Stimulated activated memory B cell treated with anti-CD40 and anti-IgM and Interleukin-4, amounts not matched to agents 10 μg/mL and 1 μg/mL and 100 μg/mL, for 72 hours (primary cell): Measurements from ENCODE around the gene CDC45.
"Not testable (repeated sequence)": the region's sequence is repeated elsewhere in the genome, so short reads cannot be mapped to it uniquely, and the experiment has no call there.

Experiments
- ATAC-seq: fragments of 150-1000 bp; cut with Tn5 transposase; 2 replicates; pipeline ENCODE4 v1.10.0; 2021
- H3K27ac Mint-ChIP-seq: one replicate; pipeline ENCODE4 v1.8.0; 2022; ENCODE audit warnings: mild to moderate bottlenecking, mixed read lengths
- H3K27me3 Mint-ChIP-seq: one replicate; pipeline ENCODE4 v1.8.0; 2022; ENCODE audit warnings: mixed read lengths
- H3K36me3 Mint-ChIP-seq: one replicate; pipeline ENCODE4 v1.8.0; 2022; ENCODE audit warnings: mixed read lengths
- H3K4me1 Mint-ChIP-seq: one replicate; pipeline ENCODE4 v1.8.0; 2022; ENCODE audit warnings: mixed read lengths
- H3K4me3 Mint-ChIP-seq: one replicate; pipeline ENCODE4 v1.8.0; 2022; ENCODE audit warnings: mild to moderate bottlenecking, moderate library complexity, mixed read lengths
- H3K9me3 Mint-ChIP-seq: one replicate; pipeline ENCODE4 v1.8.0; 2022; ENCODE audit warnings: mixed read lengths

Gene CDC45, protein sequence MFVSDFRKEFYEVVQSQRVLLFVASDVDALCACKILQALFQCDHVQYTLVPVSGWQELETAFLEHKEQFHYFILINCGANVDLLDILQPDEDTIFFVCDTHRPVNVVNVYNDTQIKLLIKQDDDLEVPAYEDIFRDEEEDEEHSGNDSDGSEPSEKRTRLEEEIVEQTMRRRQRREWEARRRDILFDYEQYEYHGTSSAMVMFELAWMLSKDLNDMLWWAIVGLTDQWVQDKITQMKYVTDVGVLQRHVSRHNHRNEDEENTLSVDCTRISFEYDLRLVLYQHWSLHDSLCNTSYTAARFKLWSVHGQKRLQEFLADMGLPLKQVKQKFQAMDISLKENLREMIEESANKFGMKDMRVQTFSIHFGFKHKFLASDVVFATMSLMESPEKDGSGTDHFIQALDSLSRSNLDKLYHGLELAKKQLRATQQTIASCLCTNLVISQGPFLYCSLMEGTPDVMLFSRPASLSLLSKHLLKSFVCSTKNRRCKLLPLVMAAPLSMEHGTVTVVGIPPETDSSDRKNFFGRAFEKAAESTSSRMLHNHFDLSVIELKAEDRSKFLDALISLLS

DNA sequence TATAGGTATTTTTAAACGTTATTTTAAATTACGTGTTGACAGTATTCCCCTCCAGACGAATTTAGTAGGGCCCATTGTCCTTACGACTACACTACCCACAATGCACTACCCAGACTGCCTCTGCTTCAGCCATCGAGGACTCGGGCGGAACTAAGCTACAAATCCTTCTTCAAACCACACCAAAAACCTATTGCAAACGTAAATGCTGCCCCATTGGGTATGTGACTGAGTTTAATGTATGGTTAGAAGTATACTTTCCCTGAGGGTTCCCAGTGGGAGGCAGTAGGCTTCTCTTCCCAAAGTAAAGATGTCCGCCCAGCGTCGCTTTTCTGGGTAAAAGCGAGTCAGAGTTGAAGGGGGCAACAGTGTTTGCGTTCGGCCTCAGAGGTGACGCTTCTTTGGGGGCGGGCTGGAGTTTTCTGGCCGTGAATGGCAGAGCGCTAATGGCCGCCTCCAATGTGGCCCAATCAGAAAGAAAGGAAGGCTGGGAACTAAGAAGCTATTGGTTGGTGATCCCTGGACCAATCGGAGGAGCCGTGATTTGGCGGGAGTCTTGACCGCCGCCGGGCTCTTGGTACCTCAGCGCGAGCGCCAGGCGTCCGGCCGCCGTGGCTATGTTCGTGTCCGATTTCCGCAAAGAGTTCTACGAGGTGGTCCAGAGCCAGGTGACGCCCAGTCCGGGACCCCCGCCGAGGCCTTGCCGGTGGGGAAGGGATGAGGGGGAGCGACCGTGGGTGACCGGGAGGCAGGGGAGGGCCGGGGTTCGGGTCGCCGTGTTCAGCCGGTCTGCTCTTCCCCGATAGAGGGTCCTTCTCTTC, at the start of gene CDC45:
Gene CDC45 (plus strand): TSS at position 566 of the 818 bp plus-strand sequence. CDS start 49 bp downstream, at position 615.
- H3K9me3 Mint-ChIP-seq: no peaks in the 10 kb centered on the region
- peak within 1 kb of the TSS; percentile 87 for H3K4me3 Mint-ChIP-seq
- ATAC-seq: peak; percentile 97
- H3K27me3 Mint-ChIP-seq: no peaks in the 10 kb centered on the region
- peak within 1 kb of the TSS; percentile 100 for H3K27ac Mint-ChIP-seq
- peaks cover 40% of the 10 kb centered on the region for H3K4me1 Mint-ChIP-seq
- H3K36me3 Mint-ChIP-seq: peaks cover 9% of the 10 kb centered on the region

DNA sequence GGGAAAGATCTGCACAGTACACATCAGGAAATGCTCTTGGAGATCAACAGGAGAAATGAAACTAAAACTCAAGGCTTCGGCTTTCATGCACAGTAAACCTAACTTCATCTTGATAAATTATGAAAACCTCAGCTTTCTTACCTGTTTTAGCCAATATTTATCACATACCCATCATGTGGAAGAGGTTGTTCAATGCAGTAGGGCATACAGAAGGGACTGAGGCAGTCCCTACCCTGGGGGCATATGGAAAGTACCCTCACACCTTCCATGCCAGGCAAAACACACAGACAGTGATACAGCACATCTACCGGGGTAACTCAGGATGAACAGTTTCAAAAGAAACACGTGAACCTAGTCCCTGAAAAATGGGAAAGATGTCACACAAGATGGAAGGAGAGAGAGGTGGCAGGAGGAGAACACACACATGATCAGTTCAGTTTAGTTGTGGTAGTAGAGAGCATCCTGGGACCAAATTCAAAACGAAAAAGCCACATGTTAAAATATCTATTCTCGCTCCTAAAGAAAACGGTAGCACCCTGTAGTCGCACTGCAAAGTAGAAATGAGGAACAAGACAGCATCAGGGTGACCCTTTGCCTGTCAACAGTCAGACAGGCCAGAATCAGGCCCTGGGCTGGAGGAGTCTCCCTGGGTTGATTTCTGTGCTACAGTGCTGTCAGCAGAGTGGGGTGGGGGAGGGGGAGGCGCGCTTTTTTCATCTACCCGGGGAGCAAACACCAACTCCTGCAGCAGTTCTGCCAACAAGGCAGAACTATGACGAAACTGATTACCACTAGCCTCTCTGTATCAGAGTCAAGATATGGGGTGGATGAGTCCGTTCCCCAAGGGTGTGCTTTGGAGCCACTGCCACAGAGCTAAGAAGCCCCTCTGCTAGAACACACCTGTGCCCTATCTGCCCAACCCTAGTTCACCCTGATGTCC, 49.5 kb upstream of the CDC45 start:
- no peak for ATAC-seq
- peaks cover 69% of the 10 kb centered on the region for H3K4me1 Mint-ChIP-seq

DNA sequence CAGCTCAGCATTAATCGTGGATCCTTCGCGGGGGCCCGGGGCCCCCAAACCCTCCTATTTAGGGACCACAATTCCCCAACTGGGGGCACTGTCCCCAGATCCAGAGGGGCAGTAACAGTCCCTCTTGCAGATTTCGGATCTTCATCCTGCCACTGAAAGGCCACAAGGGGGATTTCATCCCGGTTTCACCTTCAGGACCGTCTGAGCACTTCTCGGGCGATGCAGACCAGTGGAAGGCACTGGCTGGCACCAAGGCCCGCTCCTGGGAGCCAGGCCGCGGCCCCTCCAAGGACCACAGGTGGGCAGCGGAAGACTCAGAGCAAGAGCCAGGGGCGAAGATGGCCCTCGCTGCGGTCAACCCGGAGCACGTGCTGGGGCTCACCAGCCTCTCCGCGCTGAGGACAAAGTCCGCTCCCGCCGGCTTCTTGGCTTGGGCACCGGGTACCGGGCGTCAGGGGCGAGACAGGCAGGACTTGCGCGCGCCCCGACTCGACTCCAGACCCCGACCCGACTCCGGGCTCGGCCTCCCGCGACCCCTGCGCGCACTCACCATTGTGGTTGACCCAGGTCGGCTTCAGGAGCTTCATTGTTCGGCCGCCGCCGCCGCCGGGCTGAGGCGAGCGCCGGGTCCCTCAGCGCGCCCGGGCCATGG, 48.7 kb upstream of the CDC45 start:
- Mint-ChIP-seq H3K36me3 (peaks cover 14% of the 10 kb centered on the region), H3K27me3 (no peaks in the 10 kb centered on the region), H3K27ac (peak overlapping the region; percentile 97), H3K4me1 (peaks cover 71% of the 10 kb centered on the region), H3K9me3 (no peaks in the 10 kb centered on the region), H3K4me3 (peak overlapping the region; percentile 96)
- no peak for ATAC-seq

More for the DNA sequence above, 49.5 kb upstream of the CDC45 start:
- Mint-ChIP-seq H3K27ac (peak overlapping the region; percentile 97), H3K9me3 (no peaks in the 10 kb centered on the region), H3K27me3 (no peaks in the 10 kb centered on the region), H3K36me3 (peaks cover 10% of the 10 kb centered on the region), H3K4me3 (peak overlapping the region; percentile 96)

DNA sequence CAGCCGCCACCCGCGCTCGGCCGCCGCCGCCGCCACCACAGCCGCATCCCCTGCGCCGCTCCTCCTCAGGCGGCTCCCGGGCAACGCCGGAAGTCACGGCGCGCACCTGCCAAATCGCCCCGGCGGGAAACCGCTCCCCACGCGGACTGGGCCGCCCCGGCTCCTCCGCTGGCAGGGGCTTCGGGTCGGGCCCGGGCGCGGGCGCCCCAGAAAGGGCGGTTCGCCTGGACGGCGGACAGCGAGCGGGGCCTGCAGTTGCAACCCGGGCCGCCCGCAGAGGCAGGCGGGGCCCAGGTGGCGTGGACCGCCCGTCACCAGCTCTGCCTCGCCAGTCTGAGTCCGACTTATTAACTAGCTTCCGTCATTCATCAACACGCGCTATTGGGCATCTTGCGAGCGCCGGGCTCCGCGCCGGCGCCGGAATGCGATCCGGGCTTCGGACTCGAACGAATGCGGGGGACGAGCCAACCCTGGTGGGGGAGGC, 48.0 kb upstream of the CDC45 start, which contains the start of gene HIRA:
Gene HIRA (minus strand): TSS at position 85 of the 484 bp plus-strand sequence. CDS start 257 bp downstream, outside the sequence.
- H3K27me3 Mint-ChIP-seq: no peaks in the 10 kb centered on the region
- peak; percentile 76 for ATAC-seq
- peak within 1 kb of the TSS; percentile 96 for H3K4me3 Mint-ChIP-seq
- peak within 1 kb of the TSS; percentile 97 for H3K27ac Mint-ChIP-seq
- peaks cover 68% of the 10 kb centered on the region for H3K4me1 Mint-ChIP-seq
- H3K9me3 Mint-ChIP-seq: no peaks in the 10 kb centered on the region
- H3K36me3 Mint-ChIP-seq: peaks cover 7% of the 10 kb centered on the region

DNA sequence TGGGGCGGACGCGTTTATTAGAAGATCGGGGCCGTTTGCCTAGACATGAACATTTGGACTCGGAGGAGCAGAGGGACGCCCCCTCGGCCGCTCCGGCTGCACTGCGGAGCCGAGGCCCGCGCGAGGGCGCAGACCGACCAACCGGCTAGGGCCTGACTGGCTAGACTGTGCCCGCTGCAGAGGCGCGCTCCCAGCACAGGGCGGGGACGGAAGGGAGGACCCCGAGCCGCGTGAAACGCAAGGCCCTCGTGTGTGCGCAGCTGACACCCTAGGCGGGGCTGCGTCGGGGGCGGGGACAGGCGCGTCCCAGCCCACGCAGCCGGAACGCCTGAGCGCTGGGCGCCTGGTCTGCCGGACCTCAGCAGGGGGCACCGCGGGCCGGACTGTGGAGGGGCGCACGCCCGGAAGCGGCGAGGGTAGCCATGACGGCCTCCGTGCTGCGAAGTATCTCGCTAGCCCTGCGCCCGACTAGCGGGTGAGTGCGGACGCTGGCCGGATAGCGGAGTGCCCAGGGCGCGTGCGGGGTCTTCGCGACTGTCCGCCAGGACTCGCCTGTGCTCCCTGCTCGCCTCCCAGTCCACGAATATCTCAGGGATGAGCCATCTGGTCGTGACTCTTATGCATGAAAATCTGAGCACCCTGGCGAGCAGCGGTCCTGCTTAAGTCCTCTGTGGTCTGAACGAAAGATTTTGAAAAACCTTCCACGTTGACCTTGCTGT, 47.4 kb upstream of the CDC45 start, which contains the start of gene MRPL40:
Gene MRPL40 (plus strand): TSS at position 413 of the 719 bp plus-strand sequence. CDS start 10 bp downstream, at position 423.
- peak within 1 kb of the TSS; percentile 96 for H3K4me3 Mint-ChIP-seq
- H3K9me3 Mint-ChIP-seq: no peaks in the 10 kb centered on the region
- H3K27ac Mint-ChIP-seq: peak within 1 kb of the TSS; percentile 97
- H3K4me1 Mint-ChIP-seq: peaks cover 65% of the 10 kb centered on the region
- peak; percentile 97 for ATAC-seq
- H3K27me3 Mint-ChIP-seq: no peaks in the 10 kb centered on the region
- peaks cover 7% of the 10 kb centered on the region for H3K36me3 Mint-ChIP-seq

DNA sequence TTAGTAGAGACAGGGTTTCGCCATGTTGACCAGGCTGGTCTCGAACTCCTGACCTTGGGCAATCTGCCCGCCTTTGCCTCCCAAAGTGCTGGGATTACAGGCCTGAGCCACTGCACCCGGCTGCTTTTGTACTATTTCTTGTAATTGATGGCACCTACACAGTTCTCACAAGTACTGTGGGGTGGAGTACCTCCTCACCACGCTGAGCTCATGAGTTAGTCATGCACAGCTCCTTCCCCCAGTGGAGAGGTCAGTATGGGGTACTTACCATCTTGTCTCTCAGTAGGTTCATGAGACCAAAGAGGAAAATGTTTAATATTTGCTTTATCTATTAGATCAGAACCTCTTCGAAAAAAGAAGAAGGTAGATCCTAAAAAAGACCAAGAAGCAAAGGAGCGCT, 45.3 kb upstream of the CDC45 start:
- Mint-ChIP-seq H3K4me1 (peaks cover 53% of the 10 kb centered on the region), H3K27ac (peak overlapping the region; percentile 97), H3K36me3 (peaks cover 13% of the 10 kb centered on the region), H3K9me3 (no peaks in the 10 kb centered on the region), H3K27me3 (no peaks in the 10 kb centered on the region), H3K4me3 (peak overlapping the region; percentile 60)
- ATAC-seq: no peak

DNA sequence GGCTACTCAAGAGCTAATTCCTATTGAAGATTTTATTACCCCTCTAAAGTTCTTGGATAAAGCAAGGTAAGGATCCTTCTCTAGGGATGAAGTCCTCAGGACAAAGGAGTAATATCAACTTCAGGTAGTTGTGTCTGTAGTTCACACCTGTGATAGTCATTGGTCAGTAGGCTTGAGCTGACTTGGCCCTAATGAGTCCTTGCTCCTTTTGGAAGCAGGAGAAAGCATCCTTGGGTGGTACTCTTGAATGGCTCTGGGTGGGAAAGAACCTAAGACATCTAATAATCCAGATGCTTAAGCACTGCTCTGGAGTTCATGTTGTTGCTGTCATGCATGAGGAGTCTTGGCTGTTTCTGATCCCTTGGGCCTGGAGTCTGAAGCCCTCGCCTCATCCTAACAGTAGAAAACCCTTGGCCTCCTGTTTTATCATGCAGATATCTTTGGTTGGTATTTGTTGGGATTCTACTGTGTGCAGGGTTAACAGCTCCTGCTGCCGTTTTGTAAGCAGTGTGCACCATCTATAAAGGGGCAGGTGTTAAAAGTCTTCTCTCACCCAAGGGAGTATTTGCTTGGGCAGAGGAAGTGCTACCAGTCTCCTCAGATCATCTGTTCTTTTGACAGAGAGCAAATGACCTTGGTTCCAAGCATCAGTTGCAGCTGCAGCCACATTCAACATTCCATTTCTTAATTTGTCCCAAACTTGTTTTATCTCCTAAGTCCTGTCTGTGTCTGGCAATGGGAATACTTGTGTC, 44.7 kb upstream of the CDC45 start:
- no peak for ATAC-seq
- no peak overlapping the region for H3K4me3 Mint-ChIP-seq
- no peaks in the 10 kb centered on the region for H3K9me3 Mint-ChIP-seq
- H3K36me3 Mint-ChIP-seq: peaks cover 13% of the 10 kb centered on the region
- no peaks in the 10 kb centered on the region for H3K27me3 Mint-ChIP-seq
- H3K27ac Mint-ChIP-seq: peak overlapping the region; percentile 97
- peaks cover 47% of the 10 kb centered on the region for H3K4me1 Mint-ChIP-seq

DNA sequence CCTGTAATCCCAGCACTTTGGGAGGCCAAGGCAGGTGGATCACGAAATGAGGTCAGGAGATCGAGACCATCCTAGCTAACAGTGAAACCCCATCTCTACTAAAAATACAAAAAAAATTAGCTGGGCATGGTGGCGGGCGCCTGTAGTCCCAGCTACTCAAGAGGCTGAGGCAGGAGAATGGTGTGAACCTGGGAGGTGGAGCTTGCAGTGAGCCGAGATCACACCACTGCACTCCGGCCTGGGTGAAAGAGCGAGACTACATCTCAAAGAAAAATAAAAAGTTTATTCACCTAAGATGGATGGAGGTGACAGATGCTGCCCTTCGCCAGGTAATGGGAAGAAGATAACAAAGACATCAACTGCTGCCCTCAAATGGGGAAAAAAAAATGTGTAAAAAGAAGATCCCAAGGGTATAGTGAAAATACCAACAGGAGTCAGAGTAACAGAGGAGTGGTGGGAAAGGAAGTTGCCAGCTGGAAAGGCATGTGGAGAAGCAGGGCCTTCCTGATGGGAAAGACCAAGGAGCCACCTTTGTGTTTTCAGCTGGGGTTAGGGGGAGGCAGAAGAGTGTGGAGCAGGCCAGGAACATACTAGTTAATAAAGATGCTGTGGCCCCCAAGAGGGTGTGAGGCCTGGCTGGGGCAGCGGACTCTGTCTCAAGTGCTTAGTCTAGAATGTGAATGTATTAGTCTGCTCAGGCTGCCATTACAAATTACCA, 43.1 kb upstream of the CDC45 start:
- not testable (repeated sequence) for H3K27me3 Mint-ChIP-seq, ATAC-seq, H3K4me3 Mint-ChIP-seq, H3K9me3 Mint-ChIP-seq
- H3K27ac Mint-ChIP-seq: peak overlapping the region; percentile 1
- peaks cover 15% of the 10 kb centered on the region for H3K36me3 Mint-ChIP-seq
- peaks cover 43% of the 10 kb centered on the region for H3K4me1 Mint-ChIP-seq

DNA sequence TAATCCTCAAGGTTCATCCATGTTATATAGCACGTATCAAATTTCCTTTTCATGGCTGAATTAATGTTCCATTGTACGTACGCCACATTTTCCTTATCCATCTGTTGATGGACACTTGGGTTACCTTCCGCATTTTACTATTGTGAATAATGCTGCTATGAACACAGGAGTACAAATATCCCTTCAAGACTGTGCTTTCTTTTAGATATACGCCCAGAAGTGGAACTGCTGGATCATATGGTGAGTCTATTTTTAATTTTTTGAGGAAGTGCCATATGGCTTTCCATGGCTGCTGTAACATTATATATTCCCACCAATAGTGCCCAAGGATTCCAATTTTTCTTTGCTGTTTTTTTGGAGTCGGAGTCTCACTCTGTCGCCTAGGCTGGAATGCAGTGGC, 41.4 kb upstream of the CDC45 start:
- ATAC-seq: no peak
- H3K27me3 Mint-ChIP-seq: no peaks in the 10 kb centered on the region
- no peak overlapping the region for H3K4me3 Mint-ChIP-seq
- no peaks in the 10 kb centered on the region for H3K9me3 Mint-ChIP-seq
- H3K4me1 Mint-ChIP-seq: peaks cover 39% of the 10 kb centered on the region
- H3K27ac Mint-ChIP-seq: no peak overlapping the region
- H3K36me3 Mint-ChIP-seq: peaks cover 23% of the 10 kb centered on the region

DNA sequence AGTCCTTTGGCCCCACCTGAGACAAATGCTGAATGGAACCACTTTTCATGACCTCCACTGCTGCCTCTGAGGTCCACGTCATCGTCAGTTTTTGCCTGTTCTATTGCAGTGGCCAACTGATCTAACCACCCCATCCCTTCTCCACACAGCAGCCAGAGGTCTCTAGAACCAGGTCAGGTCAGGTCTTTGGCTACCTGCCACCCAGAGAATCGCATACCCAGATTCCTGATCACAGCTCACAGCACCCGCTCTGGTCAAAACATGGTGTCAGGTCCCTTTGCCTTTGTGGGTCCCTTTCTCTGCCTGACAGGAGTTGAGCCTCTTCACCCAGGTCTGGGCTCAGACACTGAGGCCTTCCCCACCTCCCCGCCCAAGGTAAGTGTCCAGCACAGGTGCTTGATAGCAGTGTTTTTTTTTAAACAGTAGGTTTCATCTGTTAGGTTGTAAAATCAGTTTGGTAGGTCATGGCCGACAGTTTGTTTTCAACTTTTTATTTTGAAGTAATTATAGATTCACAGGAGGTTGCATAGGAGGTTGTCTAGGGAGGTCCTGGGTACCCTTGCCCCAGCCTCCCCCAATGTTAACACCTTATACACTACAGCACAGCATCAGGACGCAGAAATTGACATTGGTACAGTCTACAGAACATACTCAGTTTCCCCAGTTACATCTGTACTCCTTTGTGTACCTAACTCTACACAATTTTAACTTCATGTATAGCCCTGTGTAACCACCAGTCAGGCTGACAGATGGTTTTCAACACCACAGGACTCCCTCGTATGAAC, 39.1 kb upstream of the CDC45 start:
- Mint-ChIP-seq H3K27ac (peak overlapping the region; percentile 49), H3K4me1 (peaks cover 38% of the 10 kb centered on the region), H3K27me3 (no peaks in the 10 kb centered on the region), H3K9me3 (no peaks in the 10 kb centered on the region), H3K36me3 (peaks cover 30% of the 10 kb centered on the region), H3K4me3 (no peak overlapping the region)
- no peak for ATAC-seq

DNA sequence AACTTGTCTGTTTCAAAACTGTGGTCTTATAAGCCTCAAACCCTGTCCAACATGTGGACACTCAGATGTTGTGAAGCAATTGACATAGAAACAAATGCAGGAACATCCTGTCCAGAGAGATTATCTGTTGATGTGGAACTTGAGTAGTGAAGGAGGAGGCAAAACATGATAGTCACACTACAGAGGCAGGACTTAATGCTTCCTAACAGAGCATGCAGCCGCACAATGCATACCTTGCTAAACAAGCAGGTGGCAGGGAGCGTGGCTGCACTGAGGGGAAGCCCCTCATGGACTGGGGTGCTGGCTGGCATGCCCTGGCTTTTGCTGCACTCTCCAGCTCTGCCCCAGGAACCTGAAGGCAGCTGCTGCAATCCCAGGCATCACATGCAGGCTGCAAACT, 37.6 kb upstream of the CDC45 start:
- Mint-ChIP-seq H3K27me3 (no peaks in the 10 kb centered on the region), H3K4me1 (peaks cover 44% of the 10 kb centered on the region), H3K4me3 (no peak overlapping the region), H3K27ac (peak overlapping the region; percentile 22), H3K36me3 (peaks cover 36% of the 10 kb centered on the region), H3K9me3 (no peaks in the 10 kb centered on the region)
- ATAC-seq: no peak
